Liver (tissue), 9 donors: ENCODE data around the gene APOA1. TPM values are rescaled to one million over a fixed set of nuclear protein-coding genes. Genes with fewer than 3 reads are reported as not detected.
A peak's percentile ranks its signal among the peaks of the same experiment; 100 is the strongest.

Experiments used
- DNase-seq: peaks from one replicate; pipeline ENCODE4 v3.0.0-alpha.2; 2017; ENCODE audit warnings: low spot score
- H3K27ac ChIP-seq, 2 donors: one replicate each; pipeline ENCODE4 v1.7.0; 2013; ENCODE audit warnings: inconsistent platforms in 2 of 2, low read length in 2 of 2, control low read depth in 1 of 2, low read depth in 1 of 2, mild to moderate bottlenecking in 1 of 2
- H3K27me3 ChIP-seq, 4 donors: one replicate each; pipeline versions ENCODE4 v1.6.1 to v1.7.0; 2013; ENCODE audit warnings: low read length in 3 of 4, inconsistent platforms in 1 of 4, mild to moderate bottlenecking in 1 of 4, moderate library complexity in 1 of 4; ENCODE audit not compliant: control insufficient read depth in 4 of 4, insufficient read depth in 4 of 4
- H3K36me3 ChIP-seq, 4 donors: one replicate each; pipeline versions ENCODE4 v1.6.1 to v1.7.0; 2013; ENCODE audit warnings: low read length in 3 of 4, mild to moderate bottlenecking in 3 of 4, low read depth in 1 of 4, moderate library complexity in 1 of 4; ENCODE audit not compliant: control insufficient read depth in 4 of 4, insufficient read depth in 3 of 4
- H3K4me1 ChIP-seq, 4 donors: one replicate each; pipeline versions ENCODE4 v1.6.1 to v1.7.0; 2013; ENCODE audit warnings: low read length in 3 of 4, mild to moderate bottlenecking in 3 of 4, moderate library complexity in 1 of 4; ENCODE audit not compliant: control insufficient read depth in 4 of 4, insufficient read depth in 4 of 4
- H3K4me3 ChIP-seq, 3 donors: one replicate each; pipeline versions ENCODE4 v1.6.1 to v1.7.0; 2013; ENCODE audit warnings: low read length in 3 of 3, control low read depth in 1 of 3, low read depth in 1 of 3, mild to moderate bottlenecking in 1 of 3
- H3K9ac ChIP-seq, 2 donors: one replicate each; pipeline ENCODE4 v1.7.0; 2013; ENCODE audit warnings: low read length in 2 of 2, mild to moderate bottlenecking in 2 of 2, moderate library complexity in 2 of 2, control low read depth in 1 of 2, low read depth in 1 of 2
- H3K9me3 ChIP-seq, 4 donors: one replicate each; pipeline versions ENCODE4 v1.6.1 to v1.7.0; 2013; ENCODE audit warnings: low read length in 3 of 4; ENCODE audit not compliant: control insufficient read depth in 4 of 4
- ATF3 ChIP-seq: IDR thresholded peaks from 2 replicates; pipeline ENCODE4 v1.6.1; 2016; ENCODE audit warnings: antibody characterized with exemption
- EGR1 ChIP-seq, 2 donors: IDR thresholded peaks; 2 replicates each; pipeline ENCODE4 v1.6.1; 2016 to 2018; ENCODE audit warnings: antibody characterized with exemption in 2 of 2, low read depth in 2 of 2
- FOXA1 ChIP-seq: IDR thresholded peaks from 2 replicates; pipeline ENCODE4 v1.6.1; 2016; ENCODE audit warnings: antibody characterized with exemption
- FOXA2 ChIP-seq: IDR thresholded peaks from 2 replicates; pipeline ENCODE4 v1.6.1; 2016; ENCODE audit warnings: antibody characterized with exemption
- GABPA ChIP-seq, 2 donors: IDR thresholded peaks in 1 of 2; conservative IDR thresholded peaks in 1 of 2; 2 replicates each; pipeline ENCODE4 v1.6.1; 2016; ENCODE audit warnings: antibody characterized with exemption in 2 of 2, mild to moderate bottlenecking in 1 of 2, moderate library complexity in 1 of 2
- HNF4A ChIP-seq, 2 donors: conservative IDR thresholded peaks; 2 replicates each; pipeline ENCODE4 v1.6.1; 2016; ENCODE audit warnings: antibody characterized with exemption in 2 of 2, mild to moderate bottlenecking in 2 of 2
- HNF4G ChIP-seq: IDR thresholded peaks from 2 replicates; pipeline ENCODE4 v1.6.1; 2016; ENCODE audit warnings: antibody characterized with exemption
- JUND ChIP-seq, 2 donors: IDR thresholded peaks; 2 replicates each; pipeline ENCODE4 v1.6.1; 2016; ENCODE audit warnings: antibody characterized with exemption in 2 of 2
- NR2F2 ChIP-seq: IDR thresholded peaks from 2 replicates; pipeline ENCODE4 v1.6.1; 2016; ENCODE audit warnings: antibody characterized with exemption
- RAD21 ChIP-seq, 2 donors: IDR thresholded peaks; 2 replicates each; pipeline ENCODE4 v1.6.1; 2016; ENCODE audit warnings: antibody characterized with exemption in 2 of 2, mild to moderate bottlenecking in 2 of 2
- RXRA ChIP-seq, 2 donors: IDR thresholded peaks; 2 replicates each; pipeline ENCODE4 v1.6.1; 2017 to 2018; ENCODE audit warnings: antibody characterized with exemption in 2 of 2, mild to moderate bottlenecking in 1 of 2
- SP1 ChIP-seq: IDR thresholded peaks from 2 replicates; pipeline ENCODE4 v1.6.1; 2018; ENCODE audit warnings: antibody characterized with exemption, mild to moderate bottlenecking
- TAF1 ChIP-seq: conservative IDR thresholded peaks from 2 replicates; pipeline ENCODE4 v1.6.1; 2016; ENCODE audit warnings: antibody characterized with exemption, mild to moderate bottlenecking
- YY1 ChIP-seq: IDR thresholded peaks from 2 replicates; pipeline ENCODE4 v1.6.1; 2016; ENCODE audit warnings: antibody characterized with exemption, mild to moderate bottlenecking
- WGBS: extraction: QIAGEN DNeasy Blood & Tissue Kit; methylation state at CpG from one replicate; pipeline ENCODE4 v1.1.7; 2013; 5-methylcytosine and 5-hydroxymethylcytosine counted together
- polyA plus RNA-seq, 2 donors: library from polyadenylated mRNA; stranded (reverse) in 1 of 2; unstranded in 1 of 2; fragments of 200-250 nt in 1 of 2; fragments of >200 nt in 1 of 2; fragmentation: Nextera tagmentation in 1 of 2; extraction: Ambion mirVana in 1 of 2; gene quantifications; one replicate each; pipeline versions ENCODE4 v1.2.1 to v1.2.3, GENCODE V29; 2013 to 2015
- total RNA-seq, 2 donors: library from RNA; depleted of rRNA; stranded (reverse); fragments of >200 nt; gene quantifications; one replicate each; pipeline ENCODE4 v1.2.3, GENCODE V29; 2014
- TF ChIP-seq, protein P1 (sequence below): IDR thresholded peaks from 2 replicates; pipeline ENCODE4 v1.6.1; 2016; ENCODE audit warnings: antibody characterized with exemption, mild to moderate bottlenecking
- TF ChIP-seq, protein P2 (sequence below): fragments of 150-350 bp; IDR thresholded peaks from 2 replicates; pipeline ENCODE4 v1.5.1; 2017; ENCODE audit warnings: improper control_type of control experiment, low read depth, low read length; ENCODE audit not compliant: missing input control
- TF ChIP-seq, protein P3 (sequence below): IDR thresholded peaks from 2 replicates; pipeline ENCODE4 v1.6.1; 2016; ENCODE audit warnings: antibody characterized with exemption
- TF ChIP-seq, protein P4 (sequence below): IDR thresholded peaks from 2 replicates; pipeline ENCODE4 v1.6.1; 2016; ENCODE audit warnings: antibody characterized with exemption
- donor health status: healthy.
- donor health status: healthy.
- donor health status: healthy.
- donor health status: healthy.
- donor health status: healthy.

The APOA1 gene
- total and polyA plus RNA-seq, 4 donors = 4,271 to 17,093 (median 8,590) TPM

DNA sequence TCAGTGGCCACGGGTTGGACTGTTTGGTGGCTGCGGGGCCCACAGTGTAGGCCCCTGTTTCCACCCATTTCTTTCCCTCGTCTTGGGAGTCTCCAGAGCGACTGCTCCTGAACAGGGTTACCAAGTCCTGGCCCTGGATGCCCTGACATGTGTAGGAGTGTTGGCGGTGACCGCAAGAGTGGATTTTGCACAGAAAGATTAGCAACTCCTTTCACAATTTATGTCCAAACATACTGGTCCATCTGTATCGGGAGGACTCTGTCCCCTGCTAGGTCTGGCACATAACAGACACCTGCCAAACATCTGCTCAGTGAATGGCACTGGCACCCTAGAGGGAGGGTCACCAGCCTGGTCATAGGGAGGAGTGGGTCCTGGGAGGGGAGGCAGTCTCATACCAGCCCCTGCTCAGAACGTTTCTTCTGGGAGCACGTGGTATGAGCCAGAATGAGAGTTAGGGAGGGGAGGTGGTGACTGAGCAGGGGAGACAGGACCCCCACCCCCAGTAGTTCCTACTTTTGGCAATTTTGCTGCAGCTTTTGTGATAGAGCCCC is 3.4 kb upstream of the APOA1 start:
- no peaks in the 10 kb centered on the region for H3K27me3 ChIP-seq
- peak overlapping the region; percentile 83 to 96 for H3K27ac ChIP-seq
- WGBS = 40% methylated on average over 9 of the region's 9 CpGs
- H3K9ac ChIP-seq = peak overlapping the region in 1 of 2 donors; percentile 32
- H3K4me3 ChIP-seq = no peak overlapping the region
- TF ChIP-seq, protein P1, sequence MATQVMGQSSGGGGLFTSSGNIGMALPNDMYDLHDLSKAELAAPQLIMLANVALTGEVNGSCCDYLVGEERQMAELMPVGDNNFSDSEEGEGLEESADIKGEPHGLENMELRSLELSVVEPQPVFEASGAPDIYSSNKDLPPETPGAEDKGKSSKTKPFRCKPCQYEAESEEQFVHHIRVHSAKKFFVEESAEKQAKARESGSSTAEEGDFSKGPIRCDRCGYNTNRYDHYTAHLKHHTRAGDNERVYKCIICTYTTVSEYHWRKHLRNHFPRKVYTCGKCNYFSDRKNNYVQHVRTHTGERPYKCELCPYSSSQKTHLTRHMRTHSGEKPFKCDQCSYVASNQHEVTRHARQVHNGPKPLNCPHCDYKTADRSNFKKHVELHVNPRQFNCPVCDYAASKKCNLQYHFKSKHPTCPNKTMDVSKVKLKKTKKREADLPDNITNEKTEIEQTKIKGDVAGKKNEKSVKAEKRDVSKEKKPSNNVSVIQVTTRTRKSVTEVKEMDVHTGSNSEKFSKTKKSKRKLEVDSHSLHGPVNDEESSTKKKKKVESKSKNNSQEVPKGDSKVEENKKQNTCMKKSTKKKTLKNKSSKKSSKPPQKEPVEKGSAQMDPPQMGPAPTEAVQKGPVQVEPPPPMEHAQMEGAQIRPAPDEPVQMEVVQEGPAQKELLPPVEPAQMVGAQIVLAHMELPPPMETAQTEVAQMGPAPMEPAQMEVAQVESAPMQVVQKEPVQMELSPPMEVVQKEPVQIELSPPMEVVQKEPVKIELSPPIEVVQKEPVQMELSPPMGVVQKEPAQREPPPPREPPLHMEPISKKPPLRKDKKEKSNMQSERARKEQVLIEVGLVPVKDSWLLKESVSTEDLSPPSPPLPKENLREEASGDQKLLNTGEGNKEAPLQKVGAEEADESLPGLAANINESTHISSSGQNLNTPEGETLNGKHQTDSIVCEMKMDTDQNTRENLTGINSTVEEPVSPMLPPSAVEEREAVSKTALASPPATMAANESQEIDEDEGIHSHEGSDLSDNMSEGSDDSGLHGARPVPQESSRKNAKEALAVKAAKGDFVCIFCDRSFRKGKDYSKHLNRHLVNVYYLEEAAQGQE = peak; percentile 31
- TF ChIP-seq NR2F2 (no peak), JUND (IDR thresholded peaks at IDR 0.05) (peak; percentile 58 to 76), RXRA (IDR thresholded peaks at IDR 0.05) (peak; percentile 84 to 97), FOXA1 (no peak), ATF3 (no peak), YY1 (no peak), GABPA (IDR thresholded peaks at IDR 0.05 in 1 of 2, conservative IDR thresholded peaks at IDR 0.05 in 1 of 2) (no peak), TAF1 (no peak), SP1 (peak; percentile 86), FOXA2 (peak; percentile 25), HNF4G (peak; percentile 82), RAD21 (IDR thresholded peaks at IDR 0.05) (peak in 1 of 2 donors; percentile 43), HNF4A (conservative IDR thresholded peaks at IDR 0.05) (peak; percentile 92 to 96), EGR1 (IDR thresholded peaks at IDR 0.05; ENCODE audit: low read depth in 2 of 2) (peak in 1 of 2 donors; percentile 42)
- TF ChIP-seq, protein P2, sequence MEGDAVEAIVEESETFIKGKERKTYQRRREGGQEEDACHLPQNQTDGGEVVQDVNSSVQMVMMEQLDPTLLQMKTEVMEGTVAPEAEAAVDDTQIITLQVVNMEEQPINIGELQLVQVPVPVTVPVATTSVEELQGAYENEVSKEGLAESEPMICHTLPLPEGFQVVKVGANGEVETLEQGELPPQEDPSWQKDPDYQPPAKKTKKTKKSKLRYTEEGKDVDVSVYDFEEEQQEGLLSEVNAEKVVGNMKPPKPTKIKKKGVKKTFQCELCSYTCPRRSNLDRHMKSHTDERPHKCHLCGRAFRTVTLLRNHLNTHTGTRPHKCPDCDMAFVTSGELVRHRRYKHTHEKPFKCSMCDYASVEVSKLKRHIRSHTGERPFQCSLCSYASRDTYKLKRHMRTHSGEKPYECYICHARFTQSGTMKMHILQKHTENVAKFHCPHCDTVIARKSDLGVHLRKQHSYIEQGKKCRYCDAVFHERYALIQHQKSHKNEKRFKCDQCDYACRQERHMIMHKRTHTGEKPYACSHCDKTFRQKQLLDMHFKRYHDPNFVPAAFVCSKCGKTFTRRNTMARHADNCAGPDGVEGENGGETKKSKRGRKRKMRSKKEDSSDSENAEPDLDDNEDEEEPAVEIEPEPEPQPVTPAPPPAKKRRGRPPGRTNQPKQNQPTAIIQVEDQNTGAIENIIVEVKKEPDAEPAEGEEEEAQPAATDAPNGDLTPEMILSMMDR = no peak
- TF ChIP-seq, protein P3, sequence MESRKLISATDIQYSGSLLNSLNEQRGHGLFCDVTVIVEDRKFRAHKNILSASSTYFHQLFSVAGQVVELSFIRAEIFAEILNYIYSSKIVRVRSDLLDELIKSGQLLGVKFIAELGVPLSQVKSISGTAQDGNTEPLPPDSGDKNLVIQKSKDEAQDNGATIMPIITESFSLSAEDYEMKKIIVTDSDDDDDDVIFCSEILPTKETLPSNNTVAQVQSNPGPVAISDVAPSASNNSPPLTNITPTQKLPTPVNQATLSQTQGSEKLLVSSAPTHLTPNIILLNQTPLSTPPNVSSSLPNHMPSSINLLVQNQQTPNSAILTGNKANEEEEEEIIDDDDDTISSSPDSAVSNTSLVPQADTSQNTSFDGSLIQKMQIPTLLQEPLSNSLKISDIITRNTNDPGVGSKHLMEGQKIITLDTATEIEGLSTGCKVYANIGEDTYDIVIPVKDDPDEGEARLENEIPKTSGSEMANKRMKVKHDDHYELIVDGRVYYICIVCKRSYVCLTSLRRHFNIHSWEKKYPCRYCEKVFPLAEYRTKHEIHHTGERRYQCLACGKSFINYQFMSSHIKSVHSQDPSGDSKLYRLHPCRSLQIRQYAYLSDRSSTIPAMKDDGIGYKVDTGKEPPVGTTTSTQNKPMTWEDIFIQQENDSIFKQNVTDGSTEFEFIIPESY = peak; percentile 62
- TF ChIP-seq, protein P4, sequence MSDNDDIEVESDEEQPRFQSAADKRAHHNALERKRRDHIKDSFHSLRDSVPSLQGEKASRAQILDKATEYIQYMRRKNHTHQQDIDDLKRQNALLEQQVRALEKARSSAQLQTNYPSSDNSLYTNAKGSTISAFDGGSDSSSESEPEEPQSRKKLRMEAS = peak; percentile 75
- DNase-seq = no peak
- H3K4me1 ChIP-seq = peaks cover 28 to 56% (median 44%) of the 10 kb centered on the region in 4 donors
- no peaks in the 10 kb centered on the region for H3K9me3 ChIP-seq
- H3K36me3 ChIP-seq = peaks cover 3 to 20% (median 7%) of the 10 kb centered on the region in 4 donors
